A673 (cell line): ENCODE results near the gene SNX10. TPM values are rescaled to one million over a fixed set of nuclear protein-coding genes. Genes with fewer than 3 reads are reported as not detected.

ENCODE experiments used
- BruUV-seq: library from RNA; stranded (reverse); fragments of 400-500 nt; replicated peaks from 2 replicates; lab custom pipeline; 2021; lab: Mats Ljungman, UMichigan
- CTCF ChIA-PET: fragments of 300-600 bp; sonication (Branson Sonifier 250); formaldehyde crosslinking; loops from one replicate; lab custom pipeline; 2022; ENCODE audit warnings: antibody characterized with exemption; lab: Charles Lee
- POLR2A ChIA-PET: fragments of 300-600 bp; sonication (Branson Sonifier 250); formaldehyde crosslinking; loops from one replicate; lab custom pipeline; 2022; ENCODE audit warnings: antibody characterized with exemption; ENCODE audit not compliant: low non-redundant PET; lab: Charles Lee
- DNase-seq: peaks from one replicate; pipeline ENCODE4 v3.0.0-alpha.2; 2015; ENCODE audit warnings: low spot score
- H3K27ac ChIP-seq: fragments of 200-600 bp; sonication (generic); 2 replicates; pipeline ENCODE4 v1.5.1; 2016; ENCODE audit warnings: mixed run types, low read depth, mild to moderate bottlenecking, mixed read lengths, antibody characterized with exemption, low read length; ENCODE audit not compliant: poor library complexity, severe bottlenecking
- H3K27me3 ChIP-seq: fragments of 200-600 bp; sonication (generic); replicated peaks from 2 replicates; pipeline ENCODE4 v1.6.1; 2017; ENCODE audit warnings: mixed run types, low read depth, mild to moderate bottlenecking, mixed read lengths, antibody characterized with exemption, low read length; ENCODE audit not compliant: insufficient read depth, poor library complexity
- H3K36me3 ChIP-seq: fragments of 200-600 bp; sonication (generic); 2 replicates; pipeline ENCODE4 v1.6.1; 2016; ENCODE audit warnings: mixed run types, mild to moderate bottlenecking, mixed read lengths, antibody characterized with exemption, low read length; ENCODE audit not compliant: insufficient read depth, poor library complexity, severe bottlenecking
- H3K4me1 ChIP-seq: fragments of 200-600 bp; sonication (generic); 2 replicates; pipeline ENCODE4 v1.6.1; 2017; ENCODE audit warnings: mixed run types, mild to moderate bottlenecking, mixed read lengths, antibody characterized with exemption, low read length; ENCODE audit not compliant: insufficient read depth, poor library complexity, severe bottlenecking
- H3K4me3 ChIP-seq: fragments of 200-600 bp; sonication (generic); 2 replicates; pipeline ENCODE4 v1.5.1; 2016; ENCODE audit warnings: low read depth, mixed run types, mild to moderate bottlenecking, mixed read lengths, low read length; ENCODE audit not compliant: poor library complexity, severe bottlenecking
- H3K9me3 ChIP-seq: fragments of 200-600 bp; sonication (generic); 2 replicates; pipeline ENCODE4 v1.6.1; 2016; ENCODE audit warnings: mixed run types, low read depth, mild to moderate bottlenecking, mixed read lengths, antibody characterized with exemption, low read length; ENCODE audit not compliant: poor library complexity, severe bottlenecking
- CTCF ChIP-seq: fragments of 300-800, 200-600 bp; sonication (generic); conservative IDR thresholded peaks from 2 replicates; pipeline ENCODE4 v1.5.1; 2017; ENCODE audit warnings: low read depth, mild to moderate bottlenecking, antibody characterized with exemption, low read length, moderate library complexity, mixed read lengths
- EZH2 ChIP-seq: fragments of 200-600 bp; sonication (generic); IDR thresholded peaks from 2 replicates; pipeline ENCODE4 v1.6.1; 2017; ENCODE audit warnings: borderline replicate concordance, low read depth, mild to moderate bottlenecking, mixed read lengths, antibody characterized with exemption, low read length; ENCODE audit not compliant: poor library complexity, severe bottlenecking
- intact Hi-C: fragments of 100-400 bp; cut with micrococcal nuclease; formaldehyde crosslinking; loops from one replicate; pipeline ENCODE4 v1.10.0; 2022; ENCODE audit not compliant: unreplicated experiment
- total RNA-seq: library from RNA; stranded (reverse); gene quantifications from 2 replicates; pipeline ENCODE4 v1.2.3, GENCODE V29; 2021

SNX10 gene
- total RNA-seq, 1 experiment from 2014 or later = 1.1 TPM

- intact Hi-C loops = no loop called here
- CTCF ChIA-PET = no interaction called here
- TF ChIP-seq CTCF (no peak), EZH2 (no peak)
- no TSS peak for BruUV-seq
- no peak overlapping the region for H3K27ac ChIP-seq
- POLR2A ChIA-PET = no interaction called here
- no peaks in the 10 kb centered on the region for H3K36me3 ChIP-seq
- no peak for DNase-seq
- no peaks in the 10 kb centered on the region for H3K9me3 ChIP-seq
- H3K4me3 ChIP-seq = no peak overlapping the region
- no peaks in the 10 kb centered on the region for H3K4me1 ChIP-seq
- H3K27me3 ChIP-seq = peaks cover 29% of the 10 kb centered on the region
These were observed 127.5 kb downstream of the SNX10 start for GRCh38 chr7:26419198-26419597.

GRCh38 chr7:26420422-26421019 lies 128.9 kb downstream of the SNX10 start:
- no peaks in the 10 kb centered on the region for H3K9me3 ChIP-seq
- DNase-seq = no peak
- H3K4me3 ChIP-seq = no peak overlapping the region
- peaks cover 29% of the 10 kb centered on the region for H3K27me3 ChIP-seq
- TF ChIP-seq EZH2 = no peak
- TF ChIP-seq CTCF = no peak
- no peak overlapping the region for H3K27ac ChIP-seq
- no peaks in the 10 kb centered on the region for H3K4me1 ChIP-seq
- intact Hi-C loops = no loop called here
- POLR2A ChIA-PET = no interaction called here
- no TSS peak for BruUV-seq
- CTCF ChIA-PET = no interaction called here
- no peaks in the 10 kb centered on the region for H3K36me3 ChIP-seq

GRCh38 chr7:26422761-26423160 lies 131.1 kb downstream of the SNX10 start:
- Histone ChIP-seq H3K36me3 (no peaks in the 10 kb centered on the region), H3K27ac (no peak overlapping the region), H3K9me3 (no peaks in the 10 kb centered on the region), H3K4me3 (no peak overlapping the region), H3K27me3 (peaks cover 23% of the 10 kb centered on the region), H3K4me1 (no peaks in the 10 kb centered on the region)
- TF ChIP-seq EZH2 (no peak), CTCF (no peak)
- intact Hi-C loops = no loop called here
- ChIA-PET CTCF (no interaction called here), POLR2A (no interaction called here)
- DNase-seq = no peak
- BruUV-seq = no TSS peak
